BE2C (cell line): ENCODE measurements around the gene PPP1R36.
"Not testable (repeated sequence)": the region's sequence is repeated elsewhere in the genome, so short reads cannot be mapped to it uniquely, and the experiment has no call there.

Source experiments
- DNase-seq: peaks from one replicate; pipeline ENCODE4 v3.0.0-alpha.2; 2020
- H3K27me3 ChIP-seq: fragments of 250-450 bp; sonication (Bioruptor Pico); 2 replicates; pipeline ENCODE4 v1.5.1; 2020; ENCODE audit warnings: mild to moderate bottlenecking
- H3K36me3 ChIP-seq: fragments of 250-450 bp; sonication (Bioruptor Pico); 2 replicates; pipeline ENCODE4 v1.5.1; 2020; ENCODE audit warnings: mild to moderate bottlenecking
- H3K4me1 ChIP-seq: fragments of 250-450 bp; sonication (Bioruptor Pico); 2 replicates; pipeline ENCODE4 v1.5.1; 2020
- H3K4me3 ChIP-seq: 2 replicates; pipeline ENCODE4 v1.5.1; 2011; ENCODE audit warnings: low read depth, low read length
- H3K9me3 ChIP-seq: fragments of 250-450 bp; sonication (Bioruptor Pico); 2 replicates; pipeline ENCODE4 v1.5.1; 2020
- TF ChIP-seq, protein P1 (sequence below): IDR thresholded peaks from 2 replicates; pipeline ENCODE4 v1.5.1; 2012; ENCODE audit warnings: mild to moderate bottlenecking, low read depth, low read length

PPP1R36 gene

DNA sequence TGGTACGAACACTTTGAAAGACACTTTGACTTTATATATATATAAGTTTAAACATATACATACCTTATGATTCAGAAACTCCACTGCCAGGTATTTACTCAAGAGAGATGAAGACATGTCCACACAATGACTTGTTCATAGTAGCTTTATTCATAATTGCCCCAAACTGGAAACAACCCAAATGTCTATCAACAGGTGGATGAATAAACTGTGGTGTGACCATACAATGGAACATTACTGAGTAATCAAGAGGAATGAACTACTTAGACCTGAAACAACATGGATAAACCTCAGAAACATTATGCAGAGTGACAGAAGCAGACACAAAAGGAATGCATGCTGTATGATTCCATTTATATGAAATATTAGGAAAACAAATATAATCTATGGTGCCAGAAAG is 71.1 kb downstream of the PPP1R36 start:
- TF ChIP-seq, protein P1, sequence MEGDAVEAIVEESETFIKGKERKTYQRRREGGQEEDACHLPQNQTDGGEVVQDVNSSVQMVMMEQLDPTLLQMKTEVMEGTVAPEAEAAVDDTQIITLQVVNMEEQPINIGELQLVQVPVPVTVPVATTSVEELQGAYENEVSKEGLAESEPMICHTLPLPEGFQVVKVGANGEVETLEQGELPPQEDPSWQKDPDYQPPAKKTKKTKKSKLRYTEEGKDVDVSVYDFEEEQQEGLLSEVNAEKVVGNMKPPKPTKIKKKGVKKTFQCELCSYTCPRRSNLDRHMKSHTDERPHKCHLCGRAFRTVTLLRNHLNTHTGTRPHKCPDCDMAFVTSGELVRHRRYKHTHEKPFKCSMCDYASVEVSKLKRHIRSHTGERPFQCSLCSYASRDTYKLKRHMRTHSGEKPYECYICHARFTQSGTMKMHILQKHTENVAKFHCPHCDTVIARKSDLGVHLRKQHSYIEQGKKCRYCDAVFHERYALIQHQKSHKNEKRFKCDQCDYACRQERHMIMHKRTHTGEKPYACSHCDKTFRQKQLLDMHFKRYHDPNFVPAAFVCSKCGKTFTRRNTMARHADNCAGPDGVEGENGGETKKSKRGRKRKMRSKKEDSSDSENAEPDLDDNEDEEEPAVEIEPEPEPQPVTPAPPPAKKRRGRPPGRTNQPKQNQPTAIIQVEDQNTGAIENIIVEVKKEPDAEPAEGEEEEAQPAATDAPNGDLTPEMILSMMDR, result no peak
- H3K4me1 ChIP-seq, result no peaks in the 10 kb centered on the region
- no peaks in the 10 kb centered on the region for H3K36me3 ChIP-seq
- H3K9me3 ChIP-seq, result no peaks in the 10 kb centered on the region
- H3K27me3 ChIP-seq, result no peaks in the 10 kb centered on the region
- H3K4me3 ChIP-seq, result no peak overlapping the region
- DNase-seq, result no peak

DNA sequence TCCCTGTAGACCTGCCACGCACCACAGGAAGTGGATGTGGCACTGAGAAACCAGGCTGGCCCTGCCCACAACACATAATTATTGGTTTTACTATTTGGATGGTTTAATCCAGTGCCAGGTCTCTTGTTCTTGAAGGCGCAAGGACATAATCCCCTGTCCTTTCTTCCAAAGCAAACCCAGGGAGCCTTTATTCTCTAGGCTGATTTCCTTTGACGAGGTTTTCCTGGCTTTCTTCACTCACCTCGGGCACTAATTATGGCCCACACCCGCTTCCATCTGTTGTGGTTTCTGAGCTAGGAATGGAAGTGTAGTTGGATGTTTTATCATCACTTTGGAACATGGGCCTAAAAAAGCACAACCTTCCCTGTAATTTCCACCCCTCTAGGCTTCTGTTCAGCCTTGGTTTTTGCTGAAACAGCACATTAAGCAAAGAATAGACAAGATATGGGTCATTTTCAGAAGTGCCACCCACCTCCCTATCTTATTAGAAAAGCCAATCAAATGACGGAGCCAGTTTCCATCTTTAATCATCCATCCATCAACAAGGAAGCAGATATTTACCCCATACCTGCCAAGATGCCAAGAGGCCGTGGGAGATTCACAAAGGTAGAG is 73.9 kb downstream of the PPP1R36 start:
- no peaks in the 10 kb centered on the region for H3K9me3 ChIP-seq
- no peaks in the 10 kb centered on the region for H3K36me3 ChIP-seq
- TF ChIP-seq, protein P1, result no peak
- no peak for DNase-seq
- H3K4me3 ChIP-seq, result no peak overlapping the region
- H3K4me1 ChIP-seq, result no peaks in the 10 kb centered on the region
- H3K27me3 ChIP-seq, result no peaks in the 10 kb centered on the region

DNA sequence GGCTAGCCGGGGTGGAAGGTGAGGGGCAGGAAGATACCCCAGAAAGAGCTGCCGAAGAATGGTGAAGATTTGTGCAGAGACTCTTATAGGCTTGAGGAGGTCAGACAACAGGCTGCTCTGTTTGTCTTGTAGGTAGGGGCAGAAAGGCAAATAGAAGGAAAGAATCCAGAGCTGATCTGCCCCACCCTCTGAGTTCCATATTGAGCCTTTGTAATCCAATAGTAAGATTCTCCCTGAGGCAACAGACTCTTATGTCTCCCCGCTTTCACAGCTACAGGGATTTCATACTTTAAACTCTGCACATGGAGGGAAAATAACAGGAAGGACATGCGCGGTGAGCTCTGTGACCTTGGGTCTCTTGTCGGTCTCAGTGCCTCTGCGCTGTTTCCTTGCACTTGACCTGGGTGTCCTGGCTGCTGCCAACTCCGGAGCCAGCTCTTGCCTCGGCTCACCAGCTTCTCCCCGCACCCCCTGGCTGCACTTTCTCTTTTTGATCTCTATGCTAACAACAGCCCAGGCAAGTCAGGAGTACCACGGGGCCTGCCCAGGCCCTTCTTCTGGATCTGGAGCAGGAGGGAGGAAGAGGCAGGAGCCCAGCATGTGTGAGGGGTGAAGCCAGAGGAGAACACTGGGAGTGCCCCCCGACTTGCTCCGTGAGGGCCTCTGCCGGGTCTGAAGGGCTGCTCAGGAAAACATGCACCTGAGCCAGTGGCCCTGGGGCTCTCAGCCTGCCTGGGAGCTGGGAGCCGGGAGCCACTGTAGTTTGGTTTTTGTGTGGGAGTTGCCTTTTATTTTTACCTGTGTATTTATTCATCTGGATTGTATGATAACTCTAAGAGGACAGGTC is 75.8 kb downstream of the PPP1R36 start:
- no peaks in the 10 kb centered on the region for H3K36me3 ChIP-seq
- no peaks in the 10 kb centered on the region for H3K4me1 ChIP-seq
- no peaks in the 10 kb centered on the region for H3K9me3 ChIP-seq
- H3K4me3 ChIP-seq, result no peak overlapping the region
- H3K27me3 ChIP-seq, result no peaks in the 10 kb centered on the region
- TF ChIP-seq, protein P1, result no peak
- no peak for DNase-seq

DNA sequence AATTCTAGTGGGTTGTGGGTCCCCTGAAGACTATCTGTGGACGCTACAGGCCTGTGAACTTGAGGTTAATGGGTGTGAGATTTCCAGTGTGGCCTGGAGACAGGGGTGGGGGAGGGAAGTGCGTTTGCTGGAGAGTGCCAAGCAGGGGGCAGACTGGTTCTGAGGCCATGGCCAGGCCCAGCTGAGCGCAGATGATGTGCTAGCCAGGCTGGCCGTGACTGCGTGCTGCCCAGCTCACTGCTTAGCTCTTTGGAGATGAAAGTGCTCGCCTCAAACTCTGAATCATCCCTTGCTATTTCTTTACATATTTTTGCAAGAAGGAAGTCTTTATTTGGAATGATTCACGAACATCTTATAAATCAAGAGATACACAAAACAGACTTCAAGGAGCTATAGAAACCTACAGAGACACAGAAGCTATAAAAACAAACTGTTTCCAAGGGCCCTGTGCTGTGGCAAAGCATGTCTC is 79.2 kb downstream of the PPP1R36 start:
- no peaks in the 10 kb centered on the region for H3K4me1 ChIP-seq
- H3K4me3 ChIP-seq, result no peak overlapping the region
- TF ChIP-seq, protein P1, result no peak
- no peaks in the 10 kb centered on the region for H3K36me3 ChIP-seq
- no peak for DNase-seq
- no peaks in the 10 kb centered on the region for H3K9me3 ChIP-seq
- H3K27me3 ChIP-seq, result no peaks in the 10 kb centered on the region

DNA sequence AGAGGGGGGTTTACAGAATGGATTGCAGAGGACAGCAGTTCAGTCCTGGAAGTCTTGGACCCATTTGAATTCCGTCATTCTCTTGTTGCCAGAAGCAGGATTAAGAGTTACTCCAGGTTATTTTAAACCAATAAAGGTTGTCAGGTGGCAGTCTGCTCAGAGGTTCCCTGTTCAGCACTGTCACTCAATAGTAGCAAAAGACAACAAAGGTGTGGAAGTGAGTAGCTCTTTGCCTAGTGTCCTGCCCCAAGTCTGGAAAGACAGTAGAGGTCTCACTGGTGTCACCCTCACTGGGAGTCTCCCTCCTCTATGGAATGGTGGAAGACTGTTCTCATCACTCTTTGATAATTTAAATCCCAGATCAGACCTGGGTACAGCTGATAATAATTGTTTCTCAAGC is 81.0 kb downstream of the PPP1R36 start:
- TF ChIP-seq, protein P1, result no peak
- no peaks in the 10 kb centered on the region for H3K36me3 ChIP-seq
- no peaks in the 10 kb centered on the region for H3K9me3 ChIP-seq
- no peaks in the 10 kb centered on the region for H3K27me3 ChIP-seq
- H3K4me3 ChIP-seq, result no peak overlapping the region
- no peaks in the 10 kb centered on the region for H3K4me1 ChIP-seq
- no peak for DNase-seq

DNA sequence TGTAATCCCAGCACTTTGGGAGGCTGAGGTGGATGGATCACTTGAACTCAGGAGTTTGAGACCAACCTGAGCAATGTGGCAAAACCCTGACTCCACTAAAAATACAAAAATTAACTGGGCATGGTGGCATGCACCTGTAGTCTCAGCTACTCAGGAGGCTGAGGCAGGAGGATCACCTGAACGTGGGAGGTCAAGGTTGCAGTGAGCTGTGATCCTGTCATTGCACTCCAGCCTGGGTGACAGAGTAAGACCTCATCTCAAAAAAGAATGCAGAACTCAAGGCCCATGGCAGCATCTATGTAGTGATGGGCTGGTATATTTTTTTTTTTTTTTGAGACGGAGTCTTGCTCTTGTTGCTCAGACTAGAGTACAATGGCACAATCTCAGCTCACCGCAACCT is 81.5 kb downstream of the PPP1R36 start:
- H3K4me3 ChIP-seq, DNase-seq, H3K4me1 ChIP-seq, H3K9me3 ChIP-seq, H3K27me3 ChIP-seq, H3K36me3 ChIP-seq: not testable (repeated sequence)
